GM06990 (cell line): ENCODE measurements around the gene FHOD3.

Source experiments
- DNase-seq: peaks from one replicate; pipeline ENCODE4 v3.0.0-alpha.2; 2011; ENCODE audit not compliant: insufficient read length; ENCODE audit errors: extremely low read depth
- H3K27me3 ChIP-seq: replicated peaks from 2 replicates; pipeline ENCODE4 v1.6.0; 2011; ENCODE audit warnings: low read length; ENCODE audit not compliant: control insufficient read depth, insufficient read depth
- H3K36me3 ChIP-seq: 2 replicates; pipeline ENCODE4 v1.5.1; 2011; ENCODE audit warnings: low read length; ENCODE audit not compliant: control insufficient read depth, insufficient read depth
- H3K4me3 ChIP-seq: replicated peaks from 2 replicates; pipeline ENCODE4 v1.5.1; 2011; ENCODE audit warnings: low read depth, mild to moderate bottlenecking, control low read depth, low read length
- TF ChIP-seq, protein P1 (sequence below): IDR thresholded peaks from 2 replicates; pipeline ENCODE4 v1.5.1; 2011; ENCODE audit warnings: low read length, control low read depth, mild to moderate bottlenecking, inconsistent platforms; ENCODE audit not compliant: insufficient read depth, poor library complexity, severe bottlenecking

Gene FHOD3

DNA sequence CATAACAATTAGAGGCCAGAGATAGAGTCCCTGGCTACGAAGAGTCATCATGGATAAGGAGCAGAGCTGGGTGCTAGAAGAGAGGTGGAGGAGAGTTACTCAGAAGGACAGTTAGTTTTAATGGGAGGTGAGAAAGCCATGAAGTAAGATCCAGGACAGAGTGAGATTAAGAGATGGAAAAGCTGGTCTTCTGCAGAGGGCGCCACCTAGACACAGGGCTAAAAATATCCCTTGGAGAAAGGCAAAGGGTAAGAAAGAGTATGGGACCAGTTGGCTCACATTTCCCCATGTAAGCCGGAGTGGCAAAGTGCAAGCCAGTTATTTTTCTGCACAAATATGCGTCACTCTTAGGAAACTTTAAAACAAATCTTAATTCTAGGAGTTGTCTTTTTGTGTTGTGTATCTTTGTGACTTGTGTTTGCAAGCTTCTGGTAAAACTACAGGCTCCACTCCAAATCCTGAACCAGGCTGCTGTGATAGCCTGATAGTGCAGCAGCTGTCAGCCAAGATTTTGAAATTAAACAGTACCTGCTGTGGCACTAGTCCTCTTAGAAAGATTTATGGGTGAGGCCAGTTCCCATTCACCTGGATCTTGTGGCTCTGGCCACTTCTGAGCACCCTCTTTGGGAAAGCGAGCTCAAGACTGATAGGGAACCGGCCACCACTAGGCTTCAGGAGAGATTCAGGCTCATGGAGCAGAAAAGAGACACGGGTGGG lies 327.1 kb downstream of the FHOD3 start:
- H3K36me3 ChIP-seq = no peaks in the 10 kb centered on the region
- no peak for DNase-seq
- no peaks in the 10 kb centered on the region for H3K27me3 ChIP-seq
- TF ChIP-seq, protein P1, sequence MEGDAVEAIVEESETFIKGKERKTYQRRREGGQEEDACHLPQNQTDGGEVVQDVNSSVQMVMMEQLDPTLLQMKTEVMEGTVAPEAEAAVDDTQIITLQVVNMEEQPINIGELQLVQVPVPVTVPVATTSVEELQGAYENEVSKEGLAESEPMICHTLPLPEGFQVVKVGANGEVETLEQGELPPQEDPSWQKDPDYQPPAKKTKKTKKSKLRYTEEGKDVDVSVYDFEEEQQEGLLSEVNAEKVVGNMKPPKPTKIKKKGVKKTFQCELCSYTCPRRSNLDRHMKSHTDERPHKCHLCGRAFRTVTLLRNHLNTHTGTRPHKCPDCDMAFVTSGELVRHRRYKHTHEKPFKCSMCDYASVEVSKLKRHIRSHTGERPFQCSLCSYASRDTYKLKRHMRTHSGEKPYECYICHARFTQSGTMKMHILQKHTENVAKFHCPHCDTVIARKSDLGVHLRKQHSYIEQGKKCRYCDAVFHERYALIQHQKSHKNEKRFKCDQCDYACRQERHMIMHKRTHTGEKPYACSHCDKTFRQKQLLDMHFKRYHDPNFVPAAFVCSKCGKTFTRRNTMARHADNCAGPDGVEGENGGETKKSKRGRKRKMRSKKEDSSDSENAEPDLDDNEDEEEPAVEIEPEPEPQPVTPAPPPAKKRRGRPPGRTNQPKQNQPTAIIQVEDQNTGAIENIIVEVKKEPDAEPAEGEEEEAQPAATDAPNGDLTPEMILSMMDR = no peak
- no peak overlapping the region for H3K4me3 ChIP-seq

DNA sequence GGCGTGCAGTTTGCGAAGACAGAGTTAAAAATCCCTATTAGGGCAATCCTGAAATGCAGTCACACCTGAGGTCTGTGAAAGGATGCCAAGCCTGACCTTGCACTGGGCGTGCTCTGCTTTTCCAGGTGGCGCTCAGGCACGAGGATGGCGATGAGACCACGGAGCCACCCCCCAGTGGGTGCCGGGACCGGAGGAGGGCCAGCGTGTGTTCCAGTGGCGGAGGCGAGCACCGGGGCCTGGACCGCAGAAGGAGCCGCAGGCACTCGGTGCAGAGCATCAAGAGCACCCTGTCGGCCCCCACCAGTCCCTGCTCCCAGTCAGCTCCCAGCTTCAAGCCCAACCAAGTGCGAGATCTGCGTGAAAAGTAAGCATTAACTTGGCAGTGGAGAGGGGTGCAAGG lies 327.9 kb downstream of the FHOD3 start:
- Histone ChIP-seq H3K27me3 (no peaks in the 10 kb centered on the region), H3K4me3 (no peak overlapping the region), H3K36me3 (no peaks in the 10 kb centered on the region)
- DNase-seq = no peak
- TF ChIP-seq, protein P1 = no peak

DNA sequence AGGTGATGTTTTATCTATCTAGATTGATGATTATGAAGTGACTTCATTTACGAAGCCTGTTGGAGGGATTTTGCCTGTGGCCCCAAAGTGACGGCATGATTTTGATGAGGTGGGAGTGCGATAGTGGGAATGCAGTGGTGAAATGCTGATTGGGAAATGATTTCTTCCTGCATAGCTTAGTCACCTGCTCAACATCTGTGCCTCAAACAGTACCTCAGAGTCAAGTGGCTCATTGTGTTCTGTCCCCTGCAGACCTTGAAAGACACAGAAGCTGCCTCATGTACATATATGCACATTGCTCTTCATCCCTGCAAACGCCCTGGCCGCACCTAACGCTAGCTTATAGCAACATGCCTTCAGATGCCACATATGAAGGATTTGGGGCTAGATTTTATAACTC lies 330.1 kb downstream of the FHOD3 start:
- TF ChIP-seq, protein P1 = no peak

DNA sequence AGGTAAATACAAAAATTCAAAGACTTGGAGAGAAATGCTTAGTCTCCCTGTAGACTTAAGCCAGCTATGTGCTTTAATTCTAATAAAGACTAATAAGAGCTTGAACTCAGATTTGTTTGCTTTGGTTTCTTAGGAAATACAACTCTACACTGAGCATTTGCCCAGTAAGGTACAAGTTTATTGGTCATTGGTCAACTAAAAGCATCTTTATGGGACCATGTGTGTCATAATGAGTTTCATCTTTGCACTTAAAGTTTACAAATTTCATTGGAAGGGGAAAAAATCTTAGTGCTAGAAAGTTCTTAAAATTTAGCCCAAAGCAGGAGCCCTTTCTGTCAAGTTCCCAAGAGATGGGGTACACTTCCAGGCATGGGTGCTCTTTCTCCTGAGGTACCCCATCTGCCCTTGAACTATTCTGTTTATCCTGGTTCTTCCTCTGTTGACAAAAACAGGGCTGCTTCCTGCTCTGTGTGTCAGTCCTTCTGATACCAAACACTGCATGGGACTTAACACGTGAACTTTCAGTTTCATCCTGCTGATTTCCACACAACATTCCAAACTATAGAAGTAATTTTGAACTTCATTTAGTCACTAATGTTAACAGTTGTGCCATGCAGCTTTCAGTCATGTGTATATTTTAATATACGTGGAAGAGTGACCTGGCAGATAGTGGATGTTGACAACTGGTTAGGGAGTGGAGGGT lies 331.1 kb downstream of the FHOD3 start:
- no peaks in the 10 kb centered on the region for H3K27me3 ChIP-seq
- no peaks in the 10 kb centered on the region; the same call in 1 of the 2 replicates for H3K36me3 ChIP-seq
- no peak overlapping the region for H3K4me3 ChIP-seq
- no peak for DNase-seq
- TF ChIP-seq, protein P1 = no peak

More for the DNA sequence above, 330.1 kb downstream of the FHOD3 start:
- Histone ChIP-seq H3K4me3 (no peak overlapping the region), H3K36me3 (no peaks in the 10 kb centered on the region; the same call in 1 of the 2 replicates), H3K27me3 (no peaks in the 10 kb centered on the region)
- DNase-seq = no peak

DNA sequence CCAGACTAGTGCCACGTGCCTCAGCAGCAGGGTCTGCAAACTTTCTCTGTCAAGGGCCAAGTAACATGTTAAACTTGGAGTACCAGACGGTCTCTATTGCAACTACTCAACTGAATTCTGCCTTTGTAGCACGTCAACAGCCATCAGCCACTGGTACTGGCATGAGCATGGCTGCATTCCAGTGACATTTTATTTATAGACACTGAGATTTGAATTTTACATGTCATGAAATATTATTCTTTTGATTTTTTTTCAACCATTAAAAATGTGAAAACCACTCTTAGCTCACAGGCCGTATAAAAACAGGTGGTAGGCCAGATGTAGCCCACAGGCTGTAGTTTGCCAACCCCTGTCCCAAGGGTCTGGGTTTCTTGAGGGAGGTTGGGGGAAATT lies 331.6 kb downstream of the FHOD3 start:
- Histone ChIP-seq H3K36me3 (no peaks in the 10 kb centered on the region; the same call in 1 of the 2 replicates), H3K4me3 (no peak overlapping the region)
- DNase-seq = no peak

More for the DNA sequence above, 331.6 kb downstream of the FHOD3 start:
- H3K27me3 ChIP-seq = no peaks in the 10 kb centered on the region
- TF ChIP-seq, protein P1 = no peak
